GM18909 (cell line): ENCODE measurements around the gene FBXO22.
"Not testable (repeated sequence)": the region's sequence is repeated elsewhere in the genome, so short reads cannot be mapped to it uniquely, and the experiment has no call there.

Source experiments
- ATAC-seq: cut with Tn5 transposase; IDR thresholded peaks from one replicate; pipeline ENCODE4 v1.9.1; 2021; ENCODE audit warnings: mild to moderate bottlenecking; ENCODE audit not compliant: unreplicated experiment, poor library complexity

Gene FBXO22

DNA sequence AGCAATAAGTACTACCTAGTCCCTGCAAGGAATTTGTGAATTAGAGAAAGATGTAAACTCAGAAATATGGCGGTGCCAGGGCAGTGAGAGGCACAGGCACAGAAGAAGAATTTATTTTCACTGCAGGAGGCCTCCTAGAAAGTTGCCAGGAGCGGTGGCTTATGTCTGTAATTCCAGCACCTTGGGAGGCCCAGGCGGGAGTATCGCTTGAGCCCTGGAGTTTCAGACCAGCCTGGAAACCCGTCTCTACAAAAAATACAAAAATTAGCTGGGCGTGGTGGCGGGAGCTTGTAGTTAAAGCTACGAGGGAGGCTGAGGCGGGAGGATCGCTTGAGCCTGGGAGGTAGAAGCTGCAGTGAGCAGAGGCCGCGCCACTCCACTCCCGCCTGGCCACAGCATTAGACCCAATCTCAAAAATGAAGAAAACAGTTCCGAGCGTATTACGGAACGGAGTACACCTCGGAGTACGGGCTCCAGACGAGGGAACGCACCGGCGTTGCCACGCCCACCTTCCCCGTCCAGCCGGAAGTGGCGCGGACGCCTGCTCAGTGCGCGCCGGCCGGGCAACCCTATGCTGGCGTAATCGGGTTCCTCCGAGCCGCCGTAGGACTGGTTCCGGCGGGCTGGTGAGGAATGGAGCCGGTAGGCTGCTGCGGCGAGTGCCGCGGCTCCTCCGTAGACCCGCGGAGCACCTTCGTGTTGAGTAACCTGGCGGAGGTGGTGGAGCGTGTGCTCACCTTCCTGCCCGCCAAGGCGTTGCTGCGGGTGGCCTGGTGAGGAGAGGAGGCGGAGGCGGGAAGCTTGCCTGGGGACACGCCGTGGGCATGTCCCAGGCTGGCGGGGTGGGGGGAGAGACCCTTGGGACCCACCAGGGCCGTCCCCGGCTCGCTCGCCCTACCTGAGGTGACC lies at the start of gene FBXO22:
FBXO22 (plus strand) TSS at position 548 of the 909 bp plus-strand sequence; CDS start at position 634, 86 bp downstream.
- peak; percentile 89 for ATAC-seq

DNA sequence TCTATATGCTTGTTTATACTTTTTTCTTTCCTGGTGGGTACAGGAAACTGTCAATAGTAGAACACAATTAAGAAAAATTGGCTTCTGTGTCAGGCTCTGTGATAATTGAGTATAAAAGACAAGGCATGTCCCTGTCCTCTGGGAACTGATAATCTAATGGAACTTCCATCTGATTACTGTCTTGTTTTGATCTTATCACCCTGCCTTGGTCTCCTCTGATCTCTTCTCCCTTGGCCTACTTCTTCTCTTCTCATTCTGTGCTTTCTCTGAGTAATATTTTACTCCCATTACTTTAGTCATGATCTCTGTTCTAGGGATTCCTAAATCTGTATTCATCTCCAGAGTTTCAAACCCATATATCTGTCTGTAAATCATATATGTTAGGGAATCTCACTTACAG lies 45.8 kb upstream of the FBXO22 start:
- ATAC-seq = no peak

DNA sequence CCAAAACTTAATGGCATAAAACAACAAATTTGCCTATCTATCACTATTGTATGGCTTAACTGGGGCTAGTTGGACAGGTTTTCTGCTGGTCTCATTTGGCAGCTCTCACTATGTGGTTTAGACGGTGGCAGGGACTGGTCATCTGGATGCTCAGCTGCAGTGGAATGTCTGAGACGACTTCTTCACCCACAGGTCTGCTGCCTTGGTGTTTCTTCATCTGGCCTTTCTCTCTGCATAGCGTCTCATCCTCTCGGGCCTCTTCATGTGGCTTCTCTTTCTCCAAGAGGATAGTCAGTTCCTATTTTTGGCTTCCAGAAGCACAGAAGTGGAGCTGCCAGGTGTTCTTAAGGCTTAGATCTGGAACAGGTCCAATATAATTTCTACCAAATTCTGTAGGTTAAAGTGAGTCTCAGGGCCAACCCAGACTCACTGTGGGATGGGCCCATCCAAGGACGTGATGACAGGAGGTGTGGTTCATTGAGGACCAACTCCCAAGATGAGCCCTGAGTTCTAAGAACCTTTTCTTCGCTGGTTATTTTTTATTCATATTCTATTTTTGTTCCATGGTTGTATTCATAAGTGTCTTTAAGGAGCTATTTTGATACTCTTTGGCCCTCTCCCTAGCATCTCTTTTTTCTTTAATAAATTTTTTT lies 41.8 kb upstream of the FBXO22 start:
- no peak for ATAC-seq

DNA sequence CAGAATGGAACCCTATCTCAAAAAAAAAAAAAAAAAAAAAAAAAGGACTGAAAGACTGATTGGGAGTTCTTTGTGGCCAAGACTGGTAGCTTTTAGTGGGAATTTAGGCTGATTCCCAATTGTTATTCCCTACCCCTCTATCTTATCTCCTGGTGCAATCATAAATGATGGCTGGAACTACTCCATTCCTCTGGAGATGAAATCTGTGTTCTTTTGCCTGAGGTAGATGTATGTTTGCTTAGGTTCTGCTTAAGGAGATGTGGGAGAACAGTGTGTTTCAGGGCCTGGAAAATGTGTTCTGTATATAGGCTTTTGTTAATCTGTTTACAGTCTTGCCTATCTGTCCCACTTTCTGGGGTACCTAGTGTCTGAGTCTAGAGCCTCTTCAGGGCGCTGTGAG lies 40.9 kb upstream of the FBXO22 start:
- no peak for ATAC-seq

DNA sequence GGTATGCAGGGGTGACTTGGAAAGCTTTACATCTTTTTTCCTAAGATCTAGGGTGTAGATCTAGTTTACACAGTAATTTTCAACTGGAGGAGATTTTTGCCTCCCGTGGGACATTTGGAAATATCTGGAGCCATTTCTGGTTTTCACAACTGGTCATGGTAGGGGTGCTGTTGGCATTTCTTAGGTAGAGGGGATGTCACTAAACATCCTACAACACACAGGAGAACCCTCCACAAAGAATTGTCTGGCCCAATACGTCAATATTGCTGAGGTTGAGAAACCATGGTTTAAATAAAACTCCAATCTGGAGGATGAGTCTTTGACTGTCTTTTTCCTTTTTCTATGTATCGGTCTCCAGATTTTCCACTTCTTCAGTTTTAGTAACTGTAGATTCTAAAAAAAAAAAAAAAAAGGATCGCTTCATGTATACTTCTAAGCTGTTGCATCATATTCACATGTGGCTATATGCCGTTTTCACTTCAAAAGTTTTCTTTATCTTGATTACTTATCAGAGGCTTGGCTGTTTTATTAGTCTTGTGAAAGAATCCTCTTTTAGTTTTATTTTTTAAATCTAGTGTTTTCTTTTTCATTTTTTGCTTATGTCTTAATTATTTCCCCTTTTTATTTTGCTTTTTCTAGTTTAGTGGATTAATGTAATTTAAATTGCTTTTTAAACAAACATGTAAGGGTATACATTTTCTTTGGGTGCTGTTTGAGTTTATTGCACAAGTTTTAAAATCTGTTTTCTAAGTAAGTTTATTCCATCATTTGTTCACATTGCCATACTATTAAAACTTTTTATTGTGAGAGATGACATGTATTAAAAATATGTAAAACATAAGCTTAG lies 39.2 kb upstream of the FBXO22 start:
- ATAC-seq = no peak

DNA sequence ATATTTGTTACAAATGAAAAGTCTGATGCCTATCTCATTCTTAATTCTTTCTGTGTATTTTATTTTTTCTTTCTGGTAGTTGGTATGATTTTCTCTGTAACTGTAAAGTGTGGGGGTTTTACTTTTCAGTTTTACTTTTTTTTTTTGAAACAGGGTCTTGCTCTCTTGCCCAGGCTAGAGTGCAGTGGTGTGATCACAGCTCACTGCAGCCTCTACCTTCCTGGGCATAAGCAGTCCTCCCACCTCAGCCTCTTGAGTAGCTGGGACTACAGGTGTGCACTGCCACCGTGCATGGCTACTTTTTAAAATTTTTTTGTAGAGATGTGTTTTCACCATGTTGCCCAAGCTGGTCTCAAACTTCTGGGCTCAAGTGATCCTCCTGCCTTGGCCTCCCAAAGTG lies 37.6 kb upstream of the FBXO22 start:
- ATAC-seq = not testable (repeated sequence)

DNA sequence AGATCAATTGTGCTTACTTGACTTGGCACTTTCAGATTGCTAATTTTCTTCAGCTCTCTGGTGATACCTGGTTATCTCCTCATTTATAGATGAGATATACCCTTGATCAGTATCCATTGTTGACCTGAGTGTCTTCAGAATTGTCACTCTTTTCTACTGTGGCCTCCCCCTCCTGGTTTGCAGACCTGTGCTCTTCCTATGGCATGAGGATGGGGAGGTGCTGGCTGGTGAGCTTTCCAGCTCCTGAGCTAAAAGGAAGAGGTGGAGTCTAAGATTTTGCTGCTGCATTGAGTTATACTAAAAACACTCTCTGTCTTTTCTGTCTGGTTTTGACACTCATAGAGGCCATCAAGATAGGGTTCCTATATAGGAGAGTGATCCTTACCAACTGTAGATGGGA lies 36.8 kb upstream of the FBXO22 start:
- ATAC-seq = no peak

DNA sequence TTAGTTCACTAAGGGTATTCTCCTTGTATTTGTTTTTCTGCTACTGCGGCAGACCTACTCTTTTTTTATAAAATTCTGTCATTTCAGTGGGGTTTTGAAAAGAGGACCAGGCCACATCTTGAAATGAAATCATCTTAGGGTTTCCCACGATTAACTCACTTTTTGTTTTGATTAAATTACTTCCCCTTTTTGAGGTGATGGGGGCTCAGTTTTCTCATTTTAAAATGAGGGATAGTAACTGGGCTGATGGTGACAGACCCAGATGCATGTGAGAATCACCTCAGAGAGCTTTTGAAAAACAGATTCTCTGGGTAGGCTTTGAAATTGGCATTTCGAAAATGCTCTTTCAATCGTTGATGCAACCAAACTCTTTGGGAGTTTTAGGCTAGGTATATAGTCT lies 36.2 kb upstream of the FBXO22 start:
- no peak for ATAC-seq

DNA sequence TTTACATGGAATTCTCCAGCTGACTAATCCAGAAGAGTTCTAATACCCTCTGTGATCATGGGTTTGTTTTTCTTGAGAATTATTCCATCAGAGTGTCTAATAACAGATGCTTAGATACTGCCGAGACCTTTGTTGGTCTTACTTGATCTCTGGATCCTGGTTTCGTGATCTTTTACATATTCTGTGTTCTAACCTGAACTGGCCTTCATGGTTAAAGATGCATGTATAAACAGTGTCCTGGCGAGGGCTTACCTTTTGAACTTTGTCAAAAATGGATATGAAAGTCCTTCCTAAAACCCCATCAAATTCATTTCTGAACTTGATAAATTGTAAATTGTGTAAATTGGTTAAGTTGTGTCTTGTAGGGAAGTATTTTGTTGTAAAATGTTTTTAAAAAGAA lies 35.7 kb upstream of the FBXO22 start:
- no peak for ATAC-seq

DNA sequence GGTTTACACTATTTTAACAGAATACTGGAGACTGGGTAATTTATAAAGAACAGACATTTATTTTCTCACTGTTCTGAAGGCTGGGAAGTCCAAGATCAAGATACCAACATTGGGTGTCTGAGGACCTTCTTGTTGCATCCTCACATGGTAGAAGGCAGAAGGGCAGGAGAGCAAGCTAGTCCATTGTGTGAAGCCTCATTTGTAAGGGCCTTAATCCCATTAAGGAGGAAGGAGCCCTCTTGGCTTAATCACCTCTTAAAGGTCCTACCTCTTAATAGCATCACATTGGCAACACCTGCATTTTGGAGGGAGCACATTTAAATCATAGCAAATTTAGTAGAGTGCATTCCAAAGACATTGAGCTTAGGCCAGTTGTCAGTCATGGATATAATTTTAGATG lies 34.2 kb upstream of the FBXO22 start:
- ATAC-seq = no peak

DNA sequence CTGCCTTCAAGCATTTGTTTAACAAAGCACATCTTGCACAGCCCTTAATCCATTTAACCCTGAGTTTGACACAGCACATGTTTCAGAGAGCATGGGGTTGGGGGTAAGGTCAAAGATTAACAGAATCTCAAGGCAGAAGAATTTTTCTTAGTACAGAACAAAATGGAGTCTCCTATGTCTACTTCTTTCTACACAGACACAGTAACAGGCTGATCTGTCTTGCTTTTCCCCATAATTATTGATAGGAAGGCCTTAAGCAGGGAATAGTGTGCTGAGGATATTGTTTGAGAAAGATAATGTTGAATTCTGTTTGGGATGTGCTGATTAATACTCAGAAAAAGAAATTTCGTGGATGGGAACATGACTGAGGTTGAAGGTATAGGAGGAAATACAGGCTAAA lies 32.1 kb upstream of the FBXO22 start:
- ATAC-seq = not testable (repeated sequence)

DNA sequence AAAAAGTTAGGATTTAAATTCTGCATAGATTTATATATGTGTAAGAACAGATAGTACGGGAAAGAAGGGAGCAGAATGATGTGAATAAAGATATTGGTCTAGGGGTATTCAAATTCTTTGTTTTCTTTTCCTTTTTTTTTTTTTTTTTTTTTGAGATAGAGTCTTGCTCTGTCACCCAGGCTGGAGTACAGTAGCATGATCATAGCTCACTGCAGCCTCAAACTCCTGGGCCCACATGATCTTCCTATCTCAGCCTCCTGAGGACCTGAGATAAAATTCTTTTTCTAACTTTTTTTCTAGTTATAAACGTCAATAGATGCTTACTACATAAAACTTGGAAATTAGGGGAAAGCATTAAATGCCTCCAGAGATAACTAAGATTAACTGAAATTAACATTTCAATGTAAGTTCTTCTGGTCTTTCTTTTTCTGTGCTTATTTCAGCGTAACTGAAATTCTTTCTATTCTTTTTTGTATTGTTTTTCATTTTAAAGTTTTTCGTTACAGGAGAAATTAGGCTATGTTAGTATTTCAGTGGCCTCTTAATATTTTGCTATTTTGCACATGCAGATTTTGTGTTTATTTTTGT lies 31.2 kb upstream of the FBXO22 start:
- ATAC-seq = no peak

DNA sequence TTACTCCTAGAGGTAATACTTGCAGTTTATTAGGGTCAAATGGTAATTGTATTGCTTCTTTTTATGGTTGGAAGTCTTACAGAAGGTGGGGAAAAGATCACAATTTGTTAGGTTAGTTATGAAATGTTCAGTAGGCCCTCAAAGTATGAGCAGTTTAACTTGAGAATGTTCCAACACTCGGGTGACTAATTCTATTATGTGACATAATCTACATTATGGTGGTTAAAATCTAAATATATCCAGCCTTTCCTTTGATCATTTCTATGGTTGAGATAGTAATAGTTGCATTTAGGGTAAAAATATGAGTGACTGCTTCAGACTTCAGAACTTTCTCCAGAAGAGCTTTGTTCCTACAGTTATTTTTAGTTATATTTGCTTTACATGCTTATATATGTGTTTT lies 19.6 kb upstream of the FBXO22 start:
- ATAC-seq = no peak

DNA sequence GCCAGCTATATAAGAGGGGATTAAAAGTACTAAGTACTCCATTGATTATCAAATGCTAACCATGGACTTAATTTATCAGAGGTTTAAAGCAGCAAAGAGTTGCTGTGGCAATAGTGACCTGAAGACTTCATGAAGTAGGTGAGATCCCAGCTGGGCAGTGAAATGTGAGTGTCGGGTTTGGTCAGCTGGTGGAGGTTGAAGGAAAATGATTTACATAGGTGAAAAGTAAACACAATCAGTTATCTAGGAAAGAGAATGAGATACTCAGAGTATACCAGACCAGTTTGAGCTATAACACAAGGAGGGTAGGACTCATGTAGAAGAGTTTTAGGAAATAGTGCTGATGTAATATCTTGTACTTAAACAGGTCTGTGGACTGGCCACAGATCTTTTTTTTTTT lies 16.5 kb upstream of the FBXO22 start:
- no peak for ATAC-seq

DNA sequence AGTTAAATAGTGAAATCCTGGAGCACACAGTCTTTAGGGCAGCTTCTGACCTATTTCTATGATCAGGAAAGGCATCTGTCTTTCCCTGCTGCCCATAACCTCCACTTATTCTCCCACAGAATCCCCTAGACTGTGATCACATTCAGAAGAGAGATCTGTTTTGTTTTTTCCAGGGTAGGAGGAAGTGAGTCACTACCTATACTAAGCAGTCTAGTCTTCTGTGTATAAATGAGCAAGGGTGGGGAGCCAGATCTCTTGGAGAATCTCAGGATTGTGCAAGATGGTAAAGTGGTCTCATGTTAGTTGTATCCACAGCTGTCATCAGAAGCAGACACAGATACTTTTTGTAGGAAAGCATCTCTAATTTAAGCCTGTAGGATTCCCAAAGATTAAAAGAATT lies 11.8 kb upstream of the FBXO22 start:
- no peak for ATAC-seq

DNA sequence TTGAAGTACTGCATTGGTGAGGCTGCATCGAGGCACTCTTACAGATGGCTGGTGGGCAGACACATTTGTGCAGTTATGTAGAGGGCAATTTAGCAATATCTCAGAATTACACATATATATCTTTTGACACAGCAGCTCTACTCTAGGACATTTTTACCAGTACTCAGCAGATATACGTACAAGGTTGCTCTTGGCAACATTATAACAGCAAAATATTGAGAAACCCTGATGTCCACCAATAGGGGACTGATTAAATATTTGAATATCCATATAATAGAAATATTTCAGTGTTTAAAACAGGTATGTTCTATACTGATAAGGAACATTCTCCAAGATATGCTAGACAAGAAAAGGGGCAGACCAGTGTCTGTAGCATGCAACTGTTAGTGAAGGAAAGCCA lies 7.9 kb upstream of the FBXO22 start:
- no peak for ATAC-seq

DNA sequence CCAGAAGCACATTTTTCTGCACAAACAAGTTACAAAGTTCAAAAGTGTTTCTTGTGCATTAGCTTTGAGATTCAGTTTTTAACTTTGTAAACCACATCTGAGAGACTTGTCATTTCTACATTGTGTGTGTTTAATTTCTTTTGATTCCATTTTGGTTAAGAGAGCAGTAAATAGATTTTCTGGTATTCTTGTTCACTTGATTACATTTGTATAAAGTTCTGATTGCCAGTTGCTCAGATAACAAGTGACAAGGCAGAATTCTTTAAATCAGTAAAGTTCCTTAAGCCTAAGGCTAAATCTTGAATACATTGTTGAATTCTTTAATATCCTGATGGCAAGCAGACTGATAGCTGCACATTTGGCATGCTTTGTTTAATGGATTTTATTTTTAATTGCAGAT lies 3.1 kb upstream of the FBXO22 start:
- ATAC-seq = no peak

DNA sequence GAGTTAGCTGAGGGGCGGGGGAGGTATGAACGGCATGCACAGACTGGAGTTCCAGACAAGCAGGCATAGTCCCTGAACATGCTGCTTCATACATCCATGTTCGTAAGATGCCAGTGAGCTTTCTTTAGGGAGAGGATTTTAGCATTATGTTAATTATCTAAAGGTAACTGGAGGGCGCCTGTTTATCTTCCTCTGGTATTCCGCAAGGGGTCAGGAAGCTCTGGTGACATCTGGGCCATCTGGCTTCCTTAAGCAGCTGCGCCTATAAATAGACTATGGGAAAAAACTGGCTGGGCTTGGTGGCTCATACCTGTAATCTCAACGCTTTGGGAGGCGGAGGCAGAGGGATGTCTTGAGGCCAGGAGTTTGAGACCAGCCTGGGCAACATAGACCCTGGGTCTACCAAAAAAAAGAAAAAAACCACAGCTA lies 1.5 kb upstream of the FBXO22 start:
- no peak for ATAC-seq

DNA sequence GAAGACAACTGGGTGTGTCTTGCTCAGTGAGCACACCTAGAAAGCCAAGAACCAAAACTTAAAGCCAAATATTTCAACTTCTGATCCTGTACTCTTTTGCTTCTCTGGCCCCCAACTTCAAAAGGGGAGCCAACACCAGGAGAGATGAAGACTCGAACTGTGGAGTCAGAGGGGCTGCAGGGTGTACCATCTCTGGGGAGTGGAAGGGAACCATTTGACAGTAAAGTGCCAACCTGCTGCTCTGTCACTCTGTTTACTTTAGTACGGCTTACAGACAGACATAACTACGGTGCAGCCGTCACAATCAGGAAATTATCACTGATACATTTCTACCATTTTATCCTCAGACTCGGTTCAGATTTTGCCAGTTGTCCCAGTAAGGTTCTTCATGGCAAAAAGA lies 1.6 kb downstream of the FBXO22 start:
- no peak for ATAC-seq

DNA sequence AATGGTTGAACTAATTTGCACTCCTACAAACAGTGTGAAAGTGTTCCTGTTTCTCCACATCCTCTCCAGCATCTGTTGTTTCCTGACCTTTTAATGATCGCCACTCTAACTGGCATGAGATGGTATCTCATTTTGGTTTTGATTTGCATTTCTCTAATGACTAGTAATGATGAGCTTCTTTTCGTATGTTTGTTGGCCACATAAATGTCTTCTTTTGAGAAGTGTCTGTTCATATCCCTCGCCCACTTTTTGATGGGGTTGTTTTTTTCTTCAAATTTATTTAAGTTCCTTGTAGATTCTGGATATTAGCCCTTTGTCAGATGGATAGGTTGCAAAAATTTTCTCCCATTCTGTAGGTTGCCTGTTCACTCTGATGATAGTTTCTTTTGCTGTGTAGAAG lies 6.7 kb downstream of the FBXO22 start:
- not testable (repeated sequence) for ATAC-seq
